ENCODE results near the gene TNS3.

The TNS3 gene

GRCh38 chr7:47368190-47368812, 213.6 kb downstream of the TNS3 start:
- no peak for DNase-seq (ENCODE audit: low spot score)

DNA sequence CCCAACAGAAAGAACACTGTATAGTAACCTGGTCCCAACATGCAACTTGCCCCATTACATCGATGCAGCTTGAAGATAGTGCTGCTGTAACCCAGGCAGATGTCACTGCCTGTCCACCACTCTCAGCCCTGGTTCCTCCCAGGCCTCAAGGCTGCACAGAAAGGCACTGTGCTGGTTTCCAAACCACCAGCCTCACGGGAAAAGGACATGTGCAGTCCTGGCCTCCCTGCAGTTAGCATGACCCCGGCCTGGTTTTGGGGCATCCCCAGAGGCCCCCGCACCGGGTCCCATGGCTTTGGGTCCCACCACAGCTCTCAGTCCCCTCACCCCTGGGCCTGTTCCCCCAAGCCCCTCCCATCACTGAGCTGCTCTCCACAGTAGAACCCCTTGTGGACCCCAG, 214.5 kb downstream of the TNS3 start:
- no peak for DNase-seq (ENCODE audit: low spot score)

- DNase-seq (ENCODE audit: low spot score) = no peak
Measured at GRCh38 chr7:47366960-47367359, 215.0 kb downstream of the TNS3 start.

GRCh38 chr7:47366211-47366610, 215.7 kb downstream of the TNS3 start:
- DNase-seq (ENCODE audit: low spot score) = no peak

DNA sequence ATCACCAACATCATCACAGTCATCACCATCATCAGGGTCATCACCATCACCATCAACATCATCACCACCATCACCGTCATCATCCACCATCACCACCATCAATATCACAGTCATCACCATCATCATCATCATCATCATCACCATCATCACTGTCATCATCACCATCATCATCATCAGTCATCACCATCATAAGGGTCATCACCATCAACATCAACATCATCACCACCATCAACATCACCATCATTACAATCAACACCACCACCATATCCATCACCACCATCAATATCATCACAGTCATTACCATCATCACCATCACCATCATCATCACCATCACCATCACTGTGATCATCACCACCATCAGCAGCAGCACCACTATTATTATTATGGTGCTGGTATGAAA, 218.9 kb downstream of the TNS3 start:
- DNase-seq (ENCODE audit: low spot score) = no peak

DNA sequence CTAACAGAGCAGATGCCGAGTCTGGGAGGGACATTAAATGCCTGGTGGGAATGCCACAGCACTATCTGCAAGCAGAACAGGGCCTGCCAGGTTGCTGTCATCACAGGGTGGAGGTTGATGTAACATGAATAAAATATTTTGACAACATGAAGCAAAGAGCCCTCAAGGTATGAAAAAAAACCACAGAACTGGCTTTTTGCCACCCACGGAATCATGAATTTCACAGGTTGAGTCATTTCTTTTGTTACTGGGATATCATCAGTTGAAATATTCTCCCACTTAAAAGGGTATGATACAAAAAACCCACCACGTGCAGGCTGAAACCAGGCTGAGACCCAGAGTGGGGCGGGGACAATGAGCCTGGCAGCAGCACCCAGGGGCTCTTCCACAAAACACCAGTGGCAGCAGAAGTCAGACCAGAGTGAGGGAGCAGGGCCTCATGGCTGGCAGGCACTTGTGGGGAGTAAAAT, 220.1 kb downstream of the TNS3 start:
- DNase-seq (ENCODE audit: low spot score) = no peak

- DNase-seq (ENCODE audit: low spot score) = no peak
Measured at GRCh38 chr7:47361236-47361635, 220.7 kb downstream of the TNS3 start.

DNA sequence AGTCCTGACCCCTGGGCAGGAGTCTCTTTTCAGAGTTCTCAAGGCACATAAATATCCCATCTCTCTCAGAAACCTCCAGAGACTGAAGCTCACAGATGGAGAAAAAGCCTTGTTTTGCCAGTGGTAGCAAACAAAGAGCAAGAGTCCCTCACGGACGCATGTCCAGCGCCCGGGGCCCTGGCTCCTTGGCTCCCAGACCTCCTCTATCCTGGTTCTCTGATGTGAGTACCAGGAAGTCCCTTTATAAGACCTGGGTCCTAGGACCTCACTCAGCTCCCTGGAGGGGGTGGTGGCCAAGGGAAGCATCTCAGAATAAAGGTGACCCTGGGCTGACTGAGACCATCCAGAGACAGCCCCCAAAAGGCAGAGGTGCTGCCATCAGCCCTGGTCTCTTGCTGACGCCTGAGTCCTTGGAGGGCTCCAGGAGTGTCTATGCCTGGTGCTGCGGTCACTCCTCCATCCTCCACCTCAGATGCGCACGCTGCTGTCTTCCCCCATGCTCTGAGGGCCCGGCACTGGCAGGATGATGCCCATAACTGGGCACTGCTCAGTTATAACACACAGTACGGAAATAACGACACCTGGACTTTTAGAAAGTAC, 221.5 kb downstream of the TNS3 start:
- DNase-seq (ENCODE audit: low spot score) = no peak

GRCh38 chr7:47358944-47359588, 222.8 kb downstream of the TNS3 start:
- DNase-seq (ENCODE audit: low spot score) = no peak

DNA sequence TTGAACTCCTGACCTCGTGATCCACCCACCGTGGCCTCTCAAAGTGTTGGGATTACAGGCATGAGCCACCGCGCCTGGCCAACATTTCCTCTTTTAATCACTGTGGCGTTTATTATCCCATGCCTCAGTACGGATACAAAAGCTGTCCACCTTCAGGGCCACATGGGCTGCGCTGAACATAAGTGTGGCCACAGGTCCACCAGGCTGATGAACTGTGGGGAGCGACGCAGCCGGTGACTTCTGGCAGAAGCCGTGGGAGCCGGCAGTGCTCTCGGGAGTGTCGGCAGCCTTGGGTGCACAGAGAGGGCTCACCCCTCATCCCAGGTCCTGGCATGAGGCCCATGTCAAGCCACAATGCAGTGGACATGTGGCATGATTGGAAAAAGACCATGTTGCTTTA, 223.6 kb downstream of the TNS3 start:
- no peak for DNase-seq (ENCODE audit: low spot score)

- no peak for DNase-seq (ENCODE audit: low spot score)
Measured at GRCh38 chr7:47357863-47358262, 224.0 kb downstream of the TNS3 start.

- DNase-seq (ENCODE audit: low spot score) = no peak
Measured at GRCh38 chr7:47357361-47357760, 224.6 kb downstream of the TNS3 start.

DNA sequence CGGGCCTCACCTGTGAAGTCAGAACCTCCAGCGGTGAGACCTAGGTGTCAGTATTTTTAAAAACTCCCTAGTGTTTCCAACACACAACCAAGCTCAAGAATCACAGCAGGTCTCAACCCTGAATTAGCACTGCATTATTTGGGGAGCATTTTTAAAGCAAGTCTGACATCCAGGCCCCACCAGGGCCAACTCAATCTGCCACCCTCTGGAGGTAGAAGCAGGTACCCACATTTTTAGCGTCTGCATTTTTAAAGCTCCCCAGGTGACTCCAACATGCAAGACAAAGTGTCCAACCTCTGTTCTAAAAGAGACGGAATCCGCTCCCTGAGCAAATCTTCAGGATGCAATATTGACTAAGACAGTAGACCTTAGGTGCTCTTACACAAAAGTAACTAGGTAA, 225.7 kb downstream of the TNS3 start:
- no peak for DNase-seq (ENCODE audit: low spot score)

- DNase-seq (ENCODE audit: low spot score) = no peak
Measured at GRCh38 chr7:47355684-47356083, 226.2 kb downstream of the TNS3 start.

GRCh38 chr7:47354831-47355541, 226.9 kb downstream of the TNS3 start:
- no peak for DNase-seq (ENCODE audit: low spot score)

- DNase-seq (ENCODE audit: low spot score) = no peak
Measured at GRCh38 chr7:47354071-47354470, 227.8 kb downstream of the TNS3 start.

DNA sequence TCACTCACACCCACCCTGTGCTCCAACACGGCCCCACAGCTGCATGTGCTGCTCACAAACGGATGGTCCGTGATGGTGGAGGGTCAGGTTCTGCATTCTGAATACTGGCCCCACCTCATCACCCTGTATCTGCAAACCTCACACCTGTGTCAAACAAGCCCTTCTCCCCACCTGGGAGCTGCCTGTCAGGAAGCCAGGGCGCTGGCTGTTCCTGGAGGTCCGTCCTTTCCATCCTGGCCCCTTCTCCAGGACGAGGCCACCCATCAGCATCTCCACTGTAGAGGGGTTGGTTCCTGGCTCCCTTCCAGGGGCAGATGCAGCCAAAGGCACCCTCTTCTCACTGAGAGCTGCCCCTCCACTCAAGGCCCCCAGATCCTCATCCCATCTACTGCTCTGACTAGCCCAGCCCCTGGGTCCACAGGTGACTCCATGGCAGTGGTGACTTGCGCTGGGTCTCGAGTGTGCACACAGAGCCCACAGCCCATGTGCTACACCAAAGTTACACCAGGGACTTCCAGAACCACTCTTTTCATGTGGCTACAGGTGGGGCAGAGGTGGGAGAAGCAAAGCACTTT, 229.4 kb downstream of the TNS3 start:
- DNase-seq (ENCODE audit: low spot score) = no peak

DNA sequence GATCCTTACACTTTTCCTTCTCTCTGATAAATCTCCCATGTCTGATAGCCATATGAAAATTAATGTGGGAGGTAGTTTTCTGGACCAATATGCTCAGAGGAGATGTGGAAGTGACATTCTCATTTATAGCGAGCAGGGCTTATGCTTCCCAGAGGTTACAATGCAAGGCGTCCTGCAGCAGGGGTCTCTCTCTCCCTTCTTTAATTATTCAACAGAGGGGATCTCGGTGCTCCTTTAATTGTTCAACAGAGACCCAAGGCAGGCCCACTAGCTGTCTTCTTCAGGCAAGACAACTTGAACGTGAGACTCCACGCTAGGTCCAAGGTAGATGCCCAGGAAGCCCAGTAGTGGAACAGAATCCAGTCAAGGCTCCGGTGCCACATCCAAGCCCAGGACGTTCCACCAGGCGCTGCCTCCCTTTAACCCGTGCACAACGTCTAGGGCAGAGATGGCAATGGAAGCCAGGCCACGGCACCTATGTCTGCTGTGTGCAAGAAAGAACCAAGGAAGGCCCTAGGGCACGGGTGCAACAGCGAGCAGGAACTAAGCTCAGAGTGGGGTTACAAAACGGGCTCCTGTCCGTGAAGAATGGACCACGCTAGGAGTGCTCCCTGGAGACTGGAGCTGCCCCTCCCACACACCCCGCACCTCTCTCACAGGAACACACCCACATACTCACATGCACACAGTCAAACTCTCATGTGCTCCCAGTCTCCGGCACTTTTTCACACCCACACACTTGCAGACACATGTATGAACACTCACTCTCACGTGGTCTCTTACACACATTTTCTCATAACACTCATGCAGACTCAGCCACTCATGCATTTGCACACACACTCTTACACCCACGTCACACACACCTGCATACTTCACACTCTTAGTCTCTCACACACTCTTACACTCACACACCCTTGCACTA, 230.4 kb downstream of the TNS3 start:
- no peak for DNase-seq (ENCODE audit: low spot score)

DNA sequence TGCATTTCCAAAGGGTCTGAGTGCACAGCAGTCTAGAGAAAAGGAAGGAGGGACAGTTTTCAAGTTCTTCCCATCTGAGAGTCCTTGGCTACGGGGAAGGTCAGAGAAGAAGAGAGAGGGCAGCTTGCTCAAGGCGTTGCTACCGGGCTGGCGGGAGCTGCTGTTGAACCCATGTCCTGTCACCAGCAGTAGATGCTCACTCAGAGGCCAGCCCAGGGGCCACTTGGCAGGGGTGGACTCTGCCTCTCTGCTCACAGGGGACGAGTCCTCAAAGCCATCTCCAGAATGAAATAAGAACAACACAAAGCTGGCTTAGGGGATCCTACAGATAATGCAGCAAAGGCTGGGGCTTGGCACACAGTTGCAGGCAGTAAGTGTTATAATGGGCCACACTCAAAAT, 231.5 kb downstream of the TNS3 start:
- DNase-seq (ENCODE audit: low spot score) = no peak

DNA sequence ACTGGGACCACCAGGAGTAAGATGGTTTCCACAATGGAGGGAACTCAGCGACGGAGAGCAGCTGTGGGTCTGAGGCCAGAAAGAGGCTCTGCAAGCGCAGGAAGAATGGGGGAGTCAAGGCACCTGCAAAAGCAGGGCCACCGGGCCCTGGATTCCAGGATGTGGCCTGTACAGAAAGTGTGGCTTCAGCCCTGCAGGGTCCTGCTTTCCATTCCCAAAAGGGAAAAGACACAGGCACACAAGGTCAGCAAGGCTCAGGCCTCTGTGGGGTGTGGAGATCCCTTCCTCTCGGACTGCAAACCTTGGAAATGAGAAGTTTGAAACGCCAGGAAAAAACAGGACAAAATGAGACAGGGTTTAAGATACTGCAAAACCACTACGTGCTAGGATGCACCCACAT, 232.5 kb downstream of the TNS3 start:
- DNase-seq (ENCODE audit: low spot score) = no peak

- no peak for DNase-seq (ENCODE audit: low spot score)
Measured at GRCh38 chr7:47347816-47348385, 234.0 kb downstream of the TNS3 start.
